ENCODE results near the gene ARHGEF39.

The ARHGEF39 gene

DNA sequence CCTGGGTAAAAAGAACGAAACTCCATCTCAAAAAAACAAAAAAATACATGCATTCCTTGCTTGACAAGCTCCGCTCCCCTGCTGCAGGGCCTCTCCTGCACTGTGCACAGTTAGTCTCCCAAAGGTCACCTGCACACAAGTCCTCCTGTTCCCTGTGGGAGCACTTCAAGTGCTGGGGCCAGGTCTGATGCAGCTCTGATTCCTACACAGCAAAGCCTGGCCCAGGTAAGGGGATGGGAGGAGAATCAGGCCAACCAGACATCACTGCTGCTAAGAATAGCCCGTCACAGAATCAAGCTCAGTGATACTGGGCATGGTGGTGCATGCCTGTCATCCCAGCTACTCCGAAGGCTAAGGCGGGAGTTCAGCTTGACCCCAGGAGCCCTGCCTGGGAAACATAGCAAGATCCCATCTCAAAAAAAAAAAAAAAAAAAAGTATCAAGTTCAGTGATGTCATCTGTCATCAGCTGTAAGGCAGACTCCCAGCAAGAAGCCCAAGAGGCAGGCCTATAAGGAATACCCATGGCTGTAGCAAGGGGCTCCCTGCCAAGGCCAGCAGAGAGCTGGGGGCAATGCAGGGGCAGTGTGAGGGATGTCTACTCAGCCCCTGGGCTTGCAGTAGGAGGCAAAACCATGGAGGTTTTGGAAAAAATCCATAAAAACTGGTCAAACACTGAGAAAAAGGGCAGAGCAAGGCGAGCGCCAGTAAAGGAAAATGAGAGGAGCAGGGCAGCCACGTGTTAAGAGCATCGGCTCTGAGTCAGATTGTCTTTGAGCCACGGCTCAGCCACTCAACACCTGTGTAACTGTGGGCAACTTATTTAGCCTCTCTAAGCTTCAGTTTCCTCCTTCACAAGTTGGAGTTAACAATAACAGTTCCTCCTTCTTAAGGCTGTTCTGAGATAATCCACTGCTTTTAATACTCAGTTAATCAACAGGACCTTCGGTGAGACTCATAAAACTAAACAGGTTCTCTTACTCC is 21.5 kb upstream of the ARHGEF39 start:
- H3K4me3 ChIP-seq (ENCODE audit: low read length) = no peak overlapping the region
- H3K27me3 ChIP-seq (ENCODE audit: insufficient read depth, low read length, poor library complexity) = no peaks in the 10 kb centered on the region
- H3K27ac ChIP-seq (ENCODE audit: low read depth, low read length) = no peak overlapping the region
- no peak overlapping the region for H3K18ac ChIP-seq (ENCODE audit: low read length)
- peak overlapping the region; percentile 17 for H3K9ac ChIP-seq (ENCODE audit: low read length)
- no peak overlapping the region for H2BK120ac ChIP-seq (ENCODE audit: low read depth, low read length)
- H3K79me1 ChIP-seq (ENCODE audit: low read length) = peaks cover 28% of the 10 kb centered on the region
- WGBS (ENCODE audit: extremely low coverage, insufficient coverage, low lambda C conversion rate) = no CpG with 5 or more reads among the region's 11 CpGs
- H3K4ac ChIP-seq (ENCODE audit: low read depth, low read length) = no peak overlapping the region
- peaks cover 11% of the 10 kb centered on the region for H3K36me3 ChIP-seq (ENCODE audit: control insufficient read depth, insufficient read depth, low read length)
- peaks cover 23% of the 10 kb centered on the region for H3K79me2 ChIP-seq (ENCODE audit: control insufficient read depth, insufficient read depth, low read length)
- no peak overlapping the region for H2BK5ac ChIP-seq (ENCODE audit: low read length)
- H2BK15ac ChIP-seq (replicated peaks; ENCODE audit: low read depth) = no peak overlapping the region
- no peak overlapping the region for H3K56ac ChIP-seq (ENCODE audit: low read length)
- no peak overlapping the region for H4K8ac ChIP-seq (ENCODE audit: low read depth, low read length)
- no peak overlapping the region for H3K4me2 ChIP-seq (ENCODE audit: low read length)
- DNase-seq = no peak
- H3K23ac ChIP-seq (ENCODE audit: low read length) = no peak overlapping the region
- H3K4me1 ChIP-seq (ENCODE audit: control insufficient read depth, low read depth, low read length) = peaks cover 10% of the 10 kb centered on the region
- no peak overlapping the region for H4K5ac ChIP-seq (ENCODE audit: low read length)
- no peak overlapping the region for H2AK5ac ChIP-seq (ENCODE audit: low read length)

GRCh38 chr9:35685506-35685905 is 20.5 kb upstream of the ARHGEF39 start:
- peaks cover 28% of the 10 kb centered on the region for H3K79me1 ChIP-seq (ENCODE audit: low read length)
- H3K23ac ChIP-seq (ENCODE audit: low read length) = no peak overlapping the region
- no peak overlapping the region for H3K56ac ChIP-seq (ENCODE audit: low read length)
- H4K8ac ChIP-seq (ENCODE audit: low read depth, low read length) = no peak overlapping the region
- no peak overlapping the region for H3K18ac ChIP-seq (ENCODE audit: low read length)
- H2BK120ac ChIP-seq (ENCODE audit: low read depth, low read length) = no peak overlapping the region
- H3K36me3 ChIP-seq (ENCODE audit: control insufficient read depth, insufficient read depth, low read length) = peaks cover 11% of the 10 kb centered on the region
- WGBS (ENCODE audit: extremely low coverage, insufficient coverage, low lambda C conversion rate) = no CpG with 5 or more reads among the region's 13 CpGs
- no peak overlapping the region for H3K4ac ChIP-seq (ENCODE audit: low read depth, low read length)
- DNase-seq = no peak
- H2BK5ac ChIP-seq (ENCODE audit: low read length) = no peak overlapping the region
- H2AK5ac ChIP-seq (ENCODE audit: low read length) = no peak overlapping the region
- H3K79me2 ChIP-seq (ENCODE audit: control insufficient read depth, insufficient read depth, low read length) = peaks cover 23% of the 10 kb centered on the region
- no peak overlapping the region for H3K4me3 ChIP-seq (ENCODE audit: low read length)
- peaks cover 10% of the 10 kb centered on the region for H3K4me1 ChIP-seq (ENCODE audit: control insufficient read depth, low read depth, low read length)
- H4K5ac ChIP-seq (ENCODE audit: low read length) = no peak overlapping the region
- H3K27me3 ChIP-seq (ENCODE audit: insufficient read depth, low read length, poor library complexity) = no peaks in the 10 kb centered on the region
- no peak overlapping the region for H2BK15ac ChIP-seq (replicated peaks; ENCODE audit: low read depth)
- no peak overlapping the region for H3K27ac ChIP-seq (ENCODE audit: low read depth, low read length)
- no peak overlapping the region for H3K4me2 ChIP-seq (ENCODE audit: low read length)
- no peak overlapping the region for H3K9ac ChIP-seq (ENCODE audit: low read length)

GRCh38 chr9:35684921-35685320 is 19.9 kb upstream of the ARHGEF39 start:
- Histone ChIP-seq H3K79me1 (ENCODE audit: low read length) (peaks cover 28% of the 10 kb centered on the region), H3K4me3 (ENCODE audit: low read length) (no peak overlapping the region), H3K79me2 (ENCODE audit: control insufficient read depth, insufficient read depth, low read length) (peaks cover 23% of the 10 kb centered on the region), H4K8ac (ENCODE audit: low read depth, low read length) (no peak overlapping the region), H3K56ac (ENCODE audit: low read length) (no peak overlapping the region), H3K4me2 (ENCODE audit: low read length) (no peak overlapping the region), H3K18ac (ENCODE audit: low read length) (no peak overlapping the region), H3K36me3 (ENCODE audit: control insufficient read depth, insufficient read depth, low read length) (peaks cover 11% of the 10 kb centered on the region), H2BK5ac (ENCODE audit: low read length) (no peak overlapping the region), H3K4me1 (ENCODE audit: control insufficient read depth, low read depth, low read length) (peaks cover 10% of the 10 kb centered on the region), H3K9ac (ENCODE audit: low read length) (no peak overlapping the region), H3K4ac (ENCODE audit: low read depth, low read length) (no peak overlapping the region), H3K23ac (ENCODE audit: low read length) (no peak overlapping the region), H3K27ac (ENCODE audit: low read depth, low read length) (no peak overlapping the region), H4K5ac (ENCODE audit: low read length) (no peak overlapping the region), H3K27me3 (ENCODE audit: insufficient read depth, low read length, poor library complexity) (no peaks in the 10 kb centered on the region), H2BK120ac (ENCODE audit: low read depth, low read length) (no peak overlapping the region), H2BK15ac (replicated peaks; ENCODE audit: low read depth) (no peak overlapping the region), H2AK5ac (ENCODE audit: low read length) (no peak overlapping the region)
- no CpG with 5 or more reads among the region's 10 CpGs for WGBS (ENCODE audit: extremely low coverage, insufficient coverage, low lambda C conversion rate)
- DNase-seq = no peak

GRCh38 chr9:35683323-35683722 is 18.3 kb upstream of the ARHGEF39 start:
- no peak overlapping the region for H2BK120ac ChIP-seq (ENCODE audit: low read depth, low read length)
- H2BK15ac ChIP-seq (replicated peaks; ENCODE audit: low read depth) = no peak overlapping the region
- WGBS (ENCODE audit: extremely low coverage, insufficient coverage, low lambda C conversion rate) = no CpG with 5 or more reads among the region's 2 CpGs
- no peak overlapping the region for H2BK5ac ChIP-seq (ENCODE audit: low read length)
- H3K4me3 ChIP-seq (ENCODE audit: low read length) = no peak overlapping the region
- H4K8ac ChIP-seq (ENCODE audit: low read depth, low read length) = no peak overlapping the region
- peaks cover 9% of the 10 kb centered on the region for H3K79me2 ChIP-seq (ENCODE audit: control insufficient read depth, insufficient read depth, low read length)
- H3K79me1 ChIP-seq (ENCODE audit: low read length) = peaks cover 18% of the 10 kb centered on the region
- no peak overlapping the region for H3K27ac ChIP-seq (ENCODE audit: low read depth, low read length)
- H3K4me1 ChIP-seq (ENCODE audit: control insufficient read depth, low read depth, low read length) = peaks cover 7% of the 10 kb centered on the region
- H3K36me3 ChIP-seq (ENCODE audit: control insufficient read depth, insufficient read depth, low read length) = peaks cover 11% of the 10 kb centered on the region
- DNase-seq = no peak
- no peak overlapping the region for H3K23ac ChIP-seq (ENCODE audit: low read length)
- no peaks in the 10 kb centered on the region for H3K27me3 ChIP-seq (ENCODE audit: insufficient read depth, low read length, poor library complexity)
- H3K4me2 ChIP-seq (ENCODE audit: low read length) = no peak overlapping the region
- H3K9ac ChIP-seq (ENCODE audit: low read length) = no peak overlapping the region
- no peak overlapping the region for H3K18ac ChIP-seq (ENCODE audit: low read length)
- H3K56ac ChIP-seq (ENCODE audit: low read length) = no peak overlapping the region
- no peak overlapping the region for H4K5ac ChIP-seq (ENCODE audit: low read length)
- H3K4ac ChIP-seq (ENCODE audit: low read depth, low read length) = no peak overlapping the region
- no peak overlapping the region for H2AK5ac ChIP-seq (ENCODE audit: low read length)

GRCh38 chr9:35682520-35683315 is 17.7 kb upstream of the ARHGEF39 start:
- WGBS (ENCODE audit: extremely low coverage, insufficient coverage, low lambda C conversion rate) = no CpG with 5 or more reads among the region's 10 CpGs
- Histone ChIP-seq H3K4me3 (ENCODE audit: low read length) (no peak overlapping the region), H3K27ac (ENCODE audit: low read depth, low read length) (no peak overlapping the region)

More at GRCh38 chr9:35682520-35683315, 17.7 kb upstream of the ARHGEF39 start:
- H4K5ac ChIP-seq (ENCODE audit: low read length) = no peak overlapping the region
- H3K9ac ChIP-seq (ENCODE audit: low read length) = no peak overlapping the region
- peaks cover 12% of the 10 kb centered on the region for H3K79me1 ChIP-seq (ENCODE audit: low read length)
- no peak overlapping the region for H3K4me2 ChIP-seq (ENCODE audit: low read length)
- no peak overlapping the region for H3K23ac ChIP-seq (ENCODE audit: low read length)
- H3K4me1 ChIP-seq (ENCODE audit: control insufficient read depth, low read depth, low read length) = peaks cover 3% of the 10 kb centered on the region
- no peak overlapping the region for H2BK120ac ChIP-seq (ENCODE audit: low read depth, low read length)
- H3K56ac ChIP-seq (ENCODE audit: low read length) = no peak overlapping the region
- no peak overlapping the region for H2BK15ac ChIP-seq (replicated peaks; ENCODE audit: low read depth)
- H3K36me3 ChIP-seq (ENCODE audit: control insufficient read depth, insufficient read depth, low read length) = peaks cover 11% of the 10 kb centered on the region
- no peak overlapping the region for H3K18ac ChIP-seq (ENCODE audit: low read length)
- H2AK5ac ChIP-seq (ENCODE audit: low read length) = no peak overlapping the region
- H3K27me3 ChIP-seq (ENCODE audit: insufficient read depth, low read length, poor library complexity) = no peaks in the 10 kb centered on the region
- H3K4ac ChIP-seq (ENCODE audit: low read depth, low read length) = no peak overlapping the region
- H4K8ac ChIP-seq (ENCODE audit: low read depth, low read length) = no peak overlapping the region
- H3K79me2 ChIP-seq (ENCODE audit: control insufficient read depth, insufficient read depth, low read length) = peaks cover 3% of the 10 kb centered on the region
- no peak overlapping the region for H2BK5ac ChIP-seq (ENCODE audit: low read length)
- DNase-seq = no peak
